ENCODE results near the gene OOSP3. TPM values are rescaled to one million over a fixed set of nuclear protein-coding genes. Genes with fewer than 3 reads are reported as not detected.
A peak's percentile ranks its signal among the peaks of the same experiment; 100 is the strongest.

OOSP3 gene
- total RNA-seq, 2 experiments from 2014 or later: not detected

GRCh38 chr11:59857439-59858434, 20.8 kb upstream of the OOSP3 start:
- H3K4me3 ChIP-seq (ENCODE audit: low read length): no peak overlapping the region
- no peak for ATAC-seq (ENCODE audit: poor library complexity)
- Mint-ChIP-seq H3K27ac (no peak overlapping the region), H3K4me1 (ENCODE audit: low read depth) (peaks cover 6% of the 10 kb centered on the region), H3K4me3 (no peak overlapping the region), H3K27me3 (no peaks in the 10 kb centered on the region), H3K36me3 (ENCODE audit: low read depth) (no peaks in the 10 kb centered on the region), H3K9me3 (no peaks in the 10 kb centered on the region)
- no peaks in the 10 kb centered on the region for H3K9me3 ChIP-seq (ENCODE audit: control insufficient read depth in 1 of 2, insufficient read depth in 1 of 2, low read length in 2 of 2)
- peak overlapping the region in 1 of 2 donors; percentile 14 for H3K27ac ChIP-seq (ENCODE audit: low read depth in 1 of 2, low read length in 2 of 2)
- peaks cover 15% of the 10 kb centered on the region for H3K4me1 ChIP-seq (ENCODE audit: insufficient read depth, low read length)
- no peaks in the 10 kb centered on the region for H3K27me3 ChIP-seq (ENCODE audit: control insufficient read depth in 1 of 2, insufficient read depth in 2 of 2, low read length in 2 of 2)
- POLR2A ChIA-PET: no interaction called here
- no peak for TF ChIP-seq CTCF (IDR thresholded peaks at IDR 0.05)
- peak in 4 of 14 experiments; percentile 22 to 50 (median 37) for DNase-seq
- CTCF ChIA-PET: no interaction called here
- intact Hi-C loops (cut with DNase I, micrococcal nuclease): no loop called here
- no peaks in the 10 kb centered on the region for H3K36me3 ChIP-seq (ENCODE audit: insufficient read depth, low read length)

- no peaks in the 10 kb centered on the region for H3K27me3 Mint-ChIP-seq
- CTCF ChIA-PET: interaction anchor here (1.1 kb wide), 1 partner anchor 37 kb away, joined by 3 read pairs; no protein-coding TSS in a partner anchor
These were observed 18.9 kb upstream of the OOSP3 start for GRCh38 chr11:59859673-59860072.

GRCh38 chr11:59862252-59862651, 16.3 kb upstream of the OOSP3 start:
- no peaks in the 10 kb centered on the region for H3K36me3 ChIP-seq (ENCODE audit: insufficient read depth, low read length)
- peaks cover 15% of the 10 kb centered on the region for H3K4me1 ChIP-seq (ENCODE audit: insufficient read depth, low read length)
- Mint-ChIP-seq H3K27ac (no peak overlapping the region), H3K27me3 (no peaks in the 10 kb centered on the region), H3K9me3 (no peaks in the 10 kb centered on the region), H3K36me3 (ENCODE audit: low read depth) (no peaks in the 10 kb centered on the region), H3K4me1 (ENCODE audit: low read depth) (peaks cover 6% of the 10 kb centered on the region), H3K4me3 (no peak overlapping the region)
- H3K27ac ChIP-seq (ENCODE audit: low read depth in 1 of 2, low read length in 2 of 2): no peak overlapping the region
- ATAC-seq (ENCODE audit: poor library complexity) (no peak), DNase-seq (no peak)
- H3K9me3 ChIP-seq (ENCODE audit: control insufficient read depth in 1 of 2, insufficient read depth in 1 of 2, low read length in 2 of 2): no peaks in the 10 kb centered on the region
- intact Hi-C loops (cut with DNase I, micrococcal nuclease): no loop called here
- no peak for TF ChIP-seq CTCF (IDR thresholded peaks at IDR 0.05)
- no peak overlapping the region for H3K4me3 ChIP-seq (ENCODE audit: low read length)
- no peaks in the 10 kb centered on the region for H3K27me3 ChIP-seq (ENCODE audit: control insufficient read depth in 1 of 2, insufficient read depth in 2 of 2, low read length in 2 of 2)
- ChIA-PET POLR2A (no interaction called here), CTCF (no interaction called here)

More at GRCh38 chr11:59859673-59860072, 18.9 kb upstream of the OOSP3 start:
- Histone ChIP-seq H3K4me1 (ENCODE audit: insufficient read depth, low read length) (peaks cover 15% of the 10 kb centered on the region), H3K36me3 (ENCODE audit: insufficient read depth, low read length) (no peaks in the 10 kb centered on the region), H3K9me3 (ENCODE audit: control insufficient read depth in 1 of 2, insufficient read depth in 1 of 2, low read length in 2 of 2) (no peaks in the 10 kb centered on the region), H3K4me3 (ENCODE audit: low read length) (no peak overlapping the region), H3K27ac (ENCODE audit: low read depth in 1 of 2, low read length in 2 of 2) (no peak overlapping the region), H3K27me3 (ENCODE audit: control insufficient read depth in 1 of 2, insufficient read depth in 2 of 2, low read length in 2 of 2) (no peaks in the 10 kb centered on the region)
- POLR2A ChIA-PET: no interaction called here
- TF ChIP-seq CTCF (IDR thresholded peaks at IDR 0.05): no peak
- peaks cover 6% of the 10 kb centered on the region for H3K4me1 Mint-ChIP-seq (ENCODE audit: low read depth)
- intact Hi-C loops (cut with DNase I, micrococcal nuclease): no loop called here
- ATAC-seq (ENCODE audit: poor library complexity): no peak
- H3K9me3 Mint-ChIP-seq: no peaks in the 10 kb centered on the region
- H3K27ac Mint-ChIP-seq: no peak overlapping the region
- no peaks in the 10 kb centered on the region for H3K36me3 Mint-ChIP-seq (ENCODE audit: low read depth)
- no peak overlapping the region for H3K4me3 Mint-ChIP-seq
- no peak for DNase-seq
